Subcutaneous adipose tissue (tissue), 4 donors: ENCODE results near the gene CCDC70. TPM values are rescaled to one million over a fixed set of nuclear protein-coding genes. Genes with fewer than 3 reads are reported as not detected.

Source experiments
- total RNA-seq, 4 donors: library from RNA; depleted of rRNA; stranded (reverse); fragments of >200 nt; gene quantifications; one replicate each; pipeline ENCODE4 v1.1.0, GENCODE V29; 2016
- TF ChIP-seq, protein P1 (sequence below): fragments of 450-650 bp; IDR thresholded peaks from one replicate; pipeline ENCODE4 v1.5.1; 2016; ENCODE audit warnings: low read depth, mild to moderate bottlenecking, control low read depth, antibody characterized with exemption, moderate library complexity

The CCDC70 gene
- total RNA-seq, 4 donors from 2014 or later: not detected

DNA sequence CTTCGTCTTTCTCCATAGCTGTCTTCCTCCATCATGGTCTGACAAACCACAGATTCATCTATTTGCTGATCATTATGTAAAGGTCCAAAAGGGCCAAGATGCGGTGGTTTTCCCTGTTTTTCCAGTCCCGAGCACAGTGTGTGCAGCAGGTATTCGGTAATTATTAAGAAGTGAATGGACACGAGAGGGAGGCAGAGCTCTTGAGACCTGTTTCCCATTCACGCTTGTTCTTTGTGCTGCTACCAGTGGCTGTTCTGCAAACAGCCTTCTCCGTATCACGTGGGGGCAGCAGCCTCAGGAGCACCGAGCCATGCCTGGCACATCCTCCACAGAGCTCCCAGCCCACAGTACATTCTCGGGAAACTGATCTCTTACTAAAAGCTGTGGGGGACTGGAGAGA, 50.3 kb downstream of the CCDC70 start:
- TF ChIP-seq, protein P1, sequence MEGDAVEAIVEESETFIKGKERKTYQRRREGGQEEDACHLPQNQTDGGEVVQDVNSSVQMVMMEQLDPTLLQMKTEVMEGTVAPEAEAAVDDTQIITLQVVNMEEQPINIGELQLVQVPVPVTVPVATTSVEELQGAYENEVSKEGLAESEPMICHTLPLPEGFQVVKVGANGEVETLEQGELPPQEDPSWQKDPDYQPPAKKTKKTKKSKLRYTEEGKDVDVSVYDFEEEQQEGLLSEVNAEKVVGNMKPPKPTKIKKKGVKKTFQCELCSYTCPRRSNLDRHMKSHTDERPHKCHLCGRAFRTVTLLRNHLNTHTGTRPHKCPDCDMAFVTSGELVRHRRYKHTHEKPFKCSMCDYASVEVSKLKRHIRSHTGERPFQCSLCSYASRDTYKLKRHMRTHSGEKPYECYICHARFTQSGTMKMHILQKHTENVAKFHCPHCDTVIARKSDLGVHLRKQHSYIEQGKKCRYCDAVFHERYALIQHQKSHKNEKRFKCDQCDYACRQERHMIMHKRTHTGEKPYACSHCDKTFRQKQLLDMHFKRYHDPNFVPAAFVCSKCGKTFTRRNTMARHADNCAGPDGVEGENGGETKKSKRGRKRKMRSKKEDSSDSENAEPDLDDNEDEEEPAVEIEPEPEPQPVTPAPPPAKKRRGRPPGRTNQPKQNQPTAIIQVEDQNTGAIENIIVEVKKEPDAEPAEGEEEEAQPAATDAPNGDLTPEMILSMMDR: no peak

DNA sequence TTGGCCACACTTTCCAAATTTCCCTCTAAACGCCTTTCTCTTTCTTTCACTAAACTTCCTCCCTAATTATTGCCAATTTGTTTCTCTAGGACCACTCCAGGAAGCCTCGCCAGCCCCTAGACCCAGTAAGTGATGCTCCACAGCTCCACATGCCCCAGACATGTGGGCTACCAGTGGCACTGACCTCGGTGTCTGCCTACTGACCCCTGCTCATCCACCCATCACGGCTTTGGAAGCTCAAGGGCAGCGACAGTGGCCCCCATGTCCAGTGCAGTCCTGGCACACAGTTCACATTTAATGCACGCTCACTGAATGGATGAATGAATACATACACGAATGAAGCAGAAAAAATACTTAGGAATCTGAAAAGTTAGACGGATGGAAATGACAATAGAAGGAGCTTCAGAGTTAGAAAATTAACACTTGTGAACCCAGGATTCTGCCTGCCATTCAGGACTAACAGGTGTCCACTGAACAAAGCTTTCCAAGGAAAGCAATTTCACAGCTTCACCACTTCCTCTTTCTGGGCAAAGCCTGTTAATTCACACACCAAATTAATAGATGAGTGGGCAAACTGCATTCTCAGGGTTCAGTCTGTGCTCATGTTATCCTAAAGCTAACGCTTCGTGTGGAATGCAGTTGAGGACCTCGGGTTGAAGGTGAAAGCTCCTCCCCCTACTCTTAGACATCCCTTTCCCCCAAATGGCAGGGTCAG, 50.9 kb downstream of the CCDC70 start:
- TF ChIP-seq, protein P1: no peak

DNA sequence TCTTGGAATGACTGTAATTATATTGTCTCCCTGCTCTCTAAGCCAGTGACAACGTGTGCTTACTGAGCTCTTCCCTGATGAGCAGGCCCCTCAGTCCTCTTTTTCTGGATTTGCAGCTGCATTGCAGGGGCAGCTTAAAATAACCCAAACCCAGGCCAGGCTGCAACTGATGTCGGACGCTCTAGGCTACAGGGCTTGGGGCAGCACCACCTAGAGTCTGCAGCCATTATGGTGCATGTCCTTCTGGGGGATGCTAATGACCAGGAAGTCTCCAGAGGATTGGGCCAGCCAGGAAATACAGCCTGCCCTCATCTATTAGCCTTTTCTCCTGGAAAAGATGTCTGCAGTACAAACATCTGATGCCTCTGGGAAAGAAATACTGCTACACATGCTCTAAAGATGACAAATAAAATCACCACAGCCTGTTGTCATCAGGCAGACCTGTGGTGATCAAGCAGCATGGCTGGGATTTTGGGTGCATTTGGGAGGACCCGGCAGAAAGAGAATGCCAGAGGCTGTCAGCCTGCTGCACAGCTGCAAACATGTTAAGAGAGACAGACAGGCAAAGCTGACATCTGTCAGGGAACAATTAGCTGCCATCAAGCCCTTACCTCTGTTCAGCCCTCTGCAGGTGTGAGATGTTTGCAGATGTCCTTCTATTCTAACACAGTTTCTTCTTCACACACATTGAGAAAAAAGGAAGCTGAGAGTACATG, 51.8 kb downstream of the CCDC70 start:
- TF ChIP-seq, protein P1: no peak

DNA sequence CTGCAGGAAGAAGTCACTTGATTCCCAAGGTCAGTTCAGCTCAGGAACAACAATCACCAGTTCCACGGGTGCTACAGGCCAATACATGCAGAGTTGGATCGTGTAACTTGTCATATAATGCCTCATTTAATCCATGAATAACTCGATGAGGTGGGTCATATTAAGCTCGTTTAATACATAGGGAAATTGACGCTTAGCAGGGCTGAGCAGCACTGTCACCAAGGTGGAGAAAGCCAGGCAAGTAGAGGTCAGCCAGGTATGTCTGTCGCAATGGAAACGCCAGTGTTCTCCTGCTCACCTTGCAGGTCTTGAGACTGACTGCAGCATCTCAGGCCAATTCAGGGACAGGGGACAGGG, 52.3 kb downstream of the CCDC70 start:
- TF ChIP-seq, protein P1: no peak

Other genes starting within 250 kb of the CCDC70 start
- 10 to 100 TPM; 22.3 to 47.8 (median 29.1) TPM for gene DHRS12, start 57.8 kb upstream of the CCDC70 start, total RNA-seq
- gene TMEM272, start 16.8 kb upstream of the CCDC70 start, total RNA-seq: not detected
- gene ATP7B, start 149.5 kb downstream of the CCDC70 start, total RNA-seq: 10 to 100 TPM in 2 of 4 donors, 1 to 10 TPM in 2; 4.6 to 12.1 (median 9.4) TPM
- 10 to 100 TPM; 18.9 to 39.5 (median 19.8) TPM for gene ALG11, start 150.4 kb downstream of the CCDC70 start, total RNA-seq
- 10 to 100 TPM; 12.9 to 22.0 (median 19.3) TPM for gene UTP14C, start 162.7 kb downstream of the CCDC70 start, total RNA-seq